Skeletal muscle tissue (tissue), 4 donors: ENCODE measurements around the gene KRT1. TPM values are rescaled to one million over a fixed set of nuclear protein-coding genes. Genes with fewer than 3 reads are reported as not detected.

Source experiments
- H3K27ac ChIP-seq: one replicate; pipeline ENCODE4 v1.7.0; 2013; ENCODE audit warnings: mild to moderate bottlenecking, low read depth, low read length, inconsistent platforms
- H3K27me3 ChIP-seq, 3 donors: one replicate each; pipeline ENCODE4 v1.7.0; 2013; ENCODE audit warnings: low read length in 3 of 3; ENCODE audit not compliant: control insufficient read depth in 3 of 3, insufficient read depth in 3 of 3
- H3K36me3 ChIP-seq, 3 donors: one replicate each; pipeline ENCODE4 v1.7.0; 2013; ENCODE audit warnings: low read length in 3 of 3; ENCODE audit not compliant: control insufficient read depth in 3 of 3, insufficient read depth in 3 of 3
- H3K4me1 ChIP-seq, 3 donors: one replicate each; pipeline ENCODE4 v1.7.0; 2013; ENCODE audit warnings: low read length in 3 of 3, mild to moderate bottlenecking in 3 of 3; ENCODE audit not compliant: control insufficient read depth in 3 of 3, insufficient read depth in 3 of 3
- H3K4me3 ChIP-seq, 3 donors: one replicate each; pipeline ENCODE4 v1.7.0; 2013; ENCODE audit warnings: low read length in 3 of 3
- H3K9ac ChIP-seq, 3 donors: one replicate each; pipeline ENCODE4 v1.7.0; 2013; ENCODE audit warnings: low read length in 3 of 3, mild to moderate bottlenecking in 3 of 3, moderate library complexity in 2 of 3, low read depth in 1 of 3
- H3K9me3 ChIP-seq, 3 donors: one replicate each; pipeline ENCODE4 v1.7.0; 2013; ENCODE audit warnings: low read length in 3 of 3; ENCODE audit not compliant: control insufficient read depth in 3 of 3
- total RNA-seq: library from RNA; depleted of rRNA; stranded (reverse); fragments of >200 nt; gene quantifications from one replicate; pipeline ENCODE4 v1.2.3, GENCODE V29; 2014
- donor health status: Osteomylitis.

KRT1 gene
- total RNA-seq, 1 donor from 2014 or later: 2.1 TPM

DNA sequence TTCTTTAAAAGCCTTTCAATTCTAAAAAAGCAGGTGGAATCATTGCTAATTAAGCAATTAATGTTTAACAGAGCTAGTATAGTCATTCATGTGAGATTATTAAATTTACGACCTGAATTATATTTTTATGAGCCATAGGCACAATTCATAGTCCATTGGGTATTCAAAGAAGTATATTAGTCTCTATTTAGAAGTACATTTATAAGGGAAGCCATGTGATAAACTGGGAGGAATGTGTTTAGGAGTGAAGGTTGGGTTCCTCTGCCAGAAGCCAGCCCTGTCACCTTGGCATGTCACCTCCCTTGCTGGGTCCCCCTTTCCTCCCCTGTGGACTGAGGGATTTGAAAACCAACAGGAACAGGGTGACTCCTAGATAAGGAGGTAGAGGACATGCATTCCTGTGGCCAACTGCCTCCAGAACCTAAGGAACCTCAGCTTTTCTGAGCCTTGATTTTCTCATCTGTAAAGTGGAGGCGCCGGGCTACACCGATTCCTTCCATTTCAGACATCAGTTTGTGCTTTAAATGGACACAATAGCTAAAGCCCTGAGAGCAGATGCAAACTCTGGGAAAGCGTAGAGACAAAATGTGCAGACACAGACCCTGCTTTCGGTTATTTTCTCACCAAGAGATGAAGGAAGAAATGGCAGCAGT is 22.8 kb downstream of the KRT1 start:
- Histone ChIP-seq H3K9me3 (no peaks in the 10 kb centered on the region), H3K9ac (no peak overlapping the region), H3K27ac (no peak overlapping the region), H3K4me1 (no peaks in the 10 kb centered on the region), H3K4me3 (no peak overlapping the region), H3K36me3 (no peaks in the 10 kb centered on the region), H3K27me3 (peaks cover 9 to 52% (median 20%) of the 10 kb centered on the region in 3 donors)

DNA sequence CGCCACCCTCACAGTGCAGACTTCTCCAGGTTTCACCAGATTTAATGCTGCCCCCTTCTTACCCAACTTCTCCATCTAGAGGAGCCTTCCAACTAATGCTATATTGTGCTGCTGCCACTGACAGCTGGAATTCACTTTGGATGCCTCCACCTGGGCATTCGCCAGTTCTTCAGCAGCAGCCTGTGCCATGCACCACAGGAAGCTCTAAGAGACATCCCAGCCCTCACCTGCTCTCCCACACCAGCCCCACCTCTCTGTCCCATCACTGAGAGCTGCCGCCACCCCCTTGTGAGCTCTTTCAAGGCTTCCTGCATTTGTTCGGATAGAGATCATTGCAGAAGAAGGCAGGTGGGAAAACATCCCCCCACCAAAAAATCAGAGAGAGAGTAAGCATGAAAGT is 23.6 kb downstream of the KRT1 start:
- H3K4me1 ChIP-seq: no peaks in the 10 kb centered on the region
- no peak overlapping the region for H3K4me3 ChIP-seq
- H3K9ac ChIP-seq: no peak overlapping the region
- no peak overlapping the region for H3K27ac ChIP-seq
- H3K36me3 ChIP-seq: no peaks in the 10 kb centered on the region
- peaks cover 9 to 59% (median 24%) of the 10 kb centered on the region in 3 donors for H3K27me3 ChIP-seq
- H3K9me3 ChIP-seq: no peaks in the 10 kb centered on the region

DNA sequence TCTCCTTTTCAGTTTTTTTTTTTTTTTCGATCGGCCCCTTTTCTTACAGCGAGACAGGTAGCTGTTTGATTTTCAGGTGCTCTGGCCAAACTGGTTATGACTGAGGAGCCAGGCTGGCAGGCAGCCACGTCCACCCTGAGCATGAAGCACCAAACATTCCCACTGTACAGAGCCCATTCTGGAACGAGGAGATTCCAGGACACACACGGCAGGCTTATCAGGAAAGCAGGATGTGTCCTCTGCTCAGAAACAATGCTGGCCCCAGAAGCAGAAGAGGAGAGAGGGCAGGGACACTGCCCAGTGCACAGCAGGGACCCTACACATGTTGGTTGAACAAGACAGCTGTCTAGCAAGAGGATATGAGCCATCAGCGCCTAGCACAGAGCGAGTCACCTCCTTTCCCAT is 24.5 kb downstream of the KRT1 start:
- H3K4me3 ChIP-seq: no peak overlapping the region
- H3K4me1 ChIP-seq: no peaks in the 10 kb centered on the region
- H3K27ac ChIP-seq: no peak overlapping the region
- H3K36me3 ChIP-seq: no peaks in the 10 kb centered on the region
- peaks cover 9 to 59% (median 25%) of the 10 kb centered on the region in 3 donors for H3K27me3 ChIP-seq
- no peaks in the 10 kb centered on the region for H3K9me3 ChIP-seq
- H3K9ac ChIP-seq: no peak overlapping the region

GRCh38 chr12:52655251-52655650 is 25.0 kb downstream of the KRT1 start:
- Histone ChIP-seq H3K27me3 (peaks cover 9 to 59% (median 30%) of the 10 kb centered on the region in 3 donors), H3K4me1 (peaks cover 0 to 4% (median 3%) of the 10 kb centered on the region in 3 donors), H3K4me3 (no peak overlapping the region), H3K9ac (no peak overlapping the region), H3K27ac (no peak overlapping the region), H3K9me3 (no peaks in the 10 kb centered on the region), H3K36me3 (no peaks in the 10 kb centered on the region)

DNA sequence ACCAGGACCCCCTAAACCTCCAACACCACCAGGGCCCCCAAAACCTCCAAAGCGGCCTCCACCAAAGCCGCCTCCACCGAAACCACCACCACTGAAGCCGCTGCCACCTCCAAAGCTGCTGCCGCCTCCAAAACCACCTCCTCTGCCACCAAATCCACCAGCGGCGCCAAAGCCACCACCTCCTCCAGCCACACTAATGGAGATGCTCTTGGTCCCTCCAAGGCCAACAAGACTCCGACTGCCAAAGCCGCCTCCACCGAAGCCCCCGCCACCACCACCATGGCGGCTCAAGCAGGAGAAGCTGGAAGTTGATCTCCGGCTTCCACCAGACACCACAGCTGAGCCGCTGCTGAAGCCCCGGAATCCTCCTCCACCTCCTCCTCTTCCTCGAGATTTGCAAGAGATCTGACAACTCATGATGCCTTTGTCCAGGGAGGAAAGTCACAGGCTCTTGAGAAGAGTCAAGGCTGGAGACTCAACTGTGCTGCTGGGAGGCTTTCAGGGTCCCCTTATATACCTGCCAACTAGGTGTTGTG is 28.4 kb downstream of the KRT1 start, which contains the start of gene KRT2:
Gene KRT2, minus strand, starts transcription at position 486 of the 536 bp plus-strand sequence. Its CDS starts 69 bp downstream, at position 417.
- no peaks in the 10 kb centered on the region for H3K9me3 ChIP-seq
- H3K4me3 ChIP-seq: no peak within 1 kb of the TSS
- H3K27me3 ChIP-seq: peaks cover 9 to 35% (median 25%) of the 10 kb centered on the region in 3 donors
- H3K36me3 ChIP-seq: no peaks in the 10 kb centered on the region
- no peak within 1 kb of the TSS for H3K27ac ChIP-seq
- no peak within 1 kb of the TSS for H3K9ac ChIP-seq
- H3K4me1 ChIP-seq: peaks cover 0 to 4% (median 3%) of the 10 kb centered on the region in 3 donors

GRCh38 chr12:52650520-52651081 is 29.6 kb downstream of the KRT1 start:
- Histone ChIP-seq H3K27me3 (peaks cover 4 to 27% (median 21%) of the 10 kb centered on the region in 3 donors), H3K36me3 (no peaks in the 10 kb centered on the region), H3K9me3 (no peaks in the 10 kb centered on the region), H3K4me3 (no peak overlapping the region), H3K4me1 (peaks cover 0 to 4% (median 3%) of the 10 kb centered on the region in 3 donors), H3K27ac (no peak overlapping the region), H3K9ac (no peak overlapping the region)

DNA sequence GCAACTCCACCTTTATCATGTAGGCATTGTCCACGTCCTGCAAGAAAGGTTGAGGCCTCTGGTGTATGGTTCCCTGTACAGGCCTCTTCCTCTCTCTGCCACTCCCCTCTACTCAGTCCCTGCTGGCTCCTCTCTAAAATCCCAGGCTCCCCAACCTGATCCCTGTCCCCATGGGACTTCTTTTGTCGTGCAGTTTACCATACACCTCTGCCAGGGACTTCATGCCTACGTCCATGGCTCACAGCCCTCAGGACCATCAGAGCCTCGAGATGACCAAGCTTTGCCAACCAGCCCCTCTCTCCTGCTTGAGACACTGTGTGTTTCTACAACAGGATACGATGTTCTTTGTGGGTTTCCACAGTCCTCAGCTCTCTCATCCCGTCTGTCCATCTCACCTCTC is 31.1 kb downstream of the KRT1 start:
- no peak overlapping the region for H3K27ac ChIP-seq
- H3K4me3 ChIP-seq: no peak overlapping the region
- H3K9ac ChIP-seq: no peak overlapping the region

DNA sequence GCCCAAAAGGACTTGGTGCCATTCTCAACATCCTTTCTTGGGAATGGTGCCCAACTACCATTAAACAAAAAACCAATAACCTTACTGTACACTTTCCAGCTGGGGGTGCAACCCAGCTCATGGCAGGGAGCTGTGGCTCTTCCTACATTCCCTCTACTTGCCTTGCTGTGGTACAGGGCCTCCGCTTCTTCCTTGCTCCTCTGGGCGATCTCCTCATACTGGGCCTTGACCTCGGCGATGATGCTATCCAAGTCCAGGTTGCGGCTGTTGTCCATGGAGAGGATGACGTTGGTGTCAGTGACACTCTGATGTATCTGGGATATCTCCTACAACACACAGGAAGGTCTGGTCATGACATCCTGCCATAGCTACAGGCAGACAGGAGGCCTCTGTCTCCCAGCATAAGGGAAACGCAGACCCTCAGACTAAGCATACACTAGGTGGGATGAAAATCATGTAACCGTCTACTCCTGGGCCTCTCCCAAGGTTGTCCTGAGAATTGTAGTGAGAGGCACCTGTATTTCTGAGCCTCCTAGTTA is 32.1 kb downstream of the KRT1 start:
- peaks cover 6 to 17% (median 16%) of the 10 kb centered on the region in 3 donors for H3K27me3 ChIP-seq
- no peak overlapping the region for H3K9ac ChIP-seq
- no peaks in the 10 kb centered on the region for H3K9me3 ChIP-seq
- H3K36me3 ChIP-seq: no peaks in the 10 kb centered on the region
- H3K4me1 ChIP-seq: peaks cover 0 to 4% (median 3%) of the 10 kb centered on the region in 3 donors
- H3K4me3 ChIP-seq: no peak overlapping the region
- no peak overlapping the region for H3K27ac ChIP-seq

More for the DNA sequence above, 31.1 kb downstream of the KRT1 start:
- no peaks in the 10 kb centered on the region for H3K36me3 ChIP-seq
- H3K9me3 ChIP-seq: no peaks in the 10 kb centered on the region
- H3K27me3 ChIP-seq: peaks cover 3 to 16% (median 13%) of the 10 kb centered on the region in 3 donors
- H3K4me1 ChIP-seq: peaks cover 0 to 4% (median 3%) of the 10 kb centered on the region in 3 donors

- Histone ChIP-seq H3K27me3 (peaks cover 6 to 16% (median 12%) of the 10 kb centered on the region in 3 donors), H3K9me3 (no peaks in the 10 kb centered on the region), H3K4me1 (peaks cover 0 to 4% (median 3%) of the 10 kb centered on the region in 3 donors), H3K36me3 (no peaks in the 10 kb centered on the region), H3K9ac (no peak overlapping the region), H3K27ac (no peak overlapping the region), H3K4me3 (no peak overlapping the region)
These were observed 32.6 kb downstream of the KRT1 start for GRCh38 chr12:52647601-52648000.

DNA sequence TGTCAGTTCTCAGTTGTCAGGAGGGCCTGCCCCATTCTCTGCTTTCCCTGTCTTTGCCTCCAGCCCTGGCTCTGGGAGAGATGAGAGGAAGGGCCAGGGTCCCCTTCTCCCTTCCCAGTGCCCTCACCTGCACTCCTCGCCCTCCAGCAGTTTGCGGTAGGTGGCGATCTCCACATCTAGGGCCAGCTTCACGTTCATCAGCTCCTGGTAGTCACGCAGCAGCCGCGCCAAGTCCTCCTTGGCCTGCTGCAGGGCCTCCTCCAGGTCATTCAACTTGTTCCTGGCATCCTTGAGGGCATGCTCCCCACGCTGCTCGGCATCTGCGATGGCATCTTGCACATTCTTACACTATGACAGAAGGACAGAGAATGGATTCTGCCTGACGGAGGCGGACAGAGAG is 33.6 kb downstream of the KRT1 start:
- H3K4me1 ChIP-seq: peaks cover 0 to 4% (median 3%) of the 10 kb centered on the region in 3 donors
- H3K27ac ChIP-seq: no peak overlapping the region
- no peaks in the 10 kb centered on the region for H3K9me3 ChIP-seq
- H3K9ac ChIP-seq: no peak overlapping the region
- no peaks in the 10 kb centered on the region for H3K36me3 ChIP-seq
- peaks cover 4 to 15% (median 6%) of the 10 kb centered on the region in 3 donors for H3K27me3 ChIP-seq
- no peak overlapping the region for H3K4me3 ChIP-seq
